LNCaP clone FGC (cell line): ENCODE data around the gene LSM5.
"Not testable (repeated sequence)": the region's sequence is repeated elsewhere in the genome, so short reads cannot be mapped to it uniquely, and the experiment has no call there.

ENCODE experiments used
- DNase-seq: peaks from one replicate; pipeline ENCODE4 v3.0.0-alpha.2; 2011; ENCODE audit warnings: low read depth
- H3K4me3 ChIP-seq: 2 replicates; pipeline ENCODE4 v1.5.1; 2011; ENCODE audit warnings: mild to moderate bottlenecking, low read depth, low read length, control low read depth
- TF ChIP-seq, protein P1 (sequence below): IDR thresholded peaks from 2 replicates; pipeline ENCODE4 v1.5.1; 2012; ENCODE audit warnings: mild to moderate bottlenecking; ENCODE audit not compliant: control insufficient read depth, insufficient read depth; ENCODE audit errors: extremely low read depth

LSM5 gene

DNA sequence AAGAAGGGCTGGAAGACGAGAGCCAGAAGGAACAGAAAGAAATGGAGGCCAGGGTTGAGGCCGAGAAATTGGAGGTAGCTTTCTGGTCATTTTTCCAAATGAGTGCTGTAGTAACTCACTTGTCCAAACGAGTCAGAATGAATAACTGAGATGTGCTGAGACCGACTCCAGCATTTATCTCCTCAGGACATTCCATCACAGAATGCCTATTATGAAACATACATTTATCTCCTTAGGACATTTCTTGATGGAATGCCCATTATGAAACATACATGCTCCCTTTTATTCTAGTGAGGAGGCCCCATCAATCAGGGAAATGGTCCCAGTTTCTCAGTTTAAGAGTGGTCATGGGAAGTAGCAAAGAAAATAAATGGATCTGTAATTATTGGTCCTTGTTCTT, 21.6 kb upstream of the LSM5 start:
- TF ChIP-seq, protein P1, sequence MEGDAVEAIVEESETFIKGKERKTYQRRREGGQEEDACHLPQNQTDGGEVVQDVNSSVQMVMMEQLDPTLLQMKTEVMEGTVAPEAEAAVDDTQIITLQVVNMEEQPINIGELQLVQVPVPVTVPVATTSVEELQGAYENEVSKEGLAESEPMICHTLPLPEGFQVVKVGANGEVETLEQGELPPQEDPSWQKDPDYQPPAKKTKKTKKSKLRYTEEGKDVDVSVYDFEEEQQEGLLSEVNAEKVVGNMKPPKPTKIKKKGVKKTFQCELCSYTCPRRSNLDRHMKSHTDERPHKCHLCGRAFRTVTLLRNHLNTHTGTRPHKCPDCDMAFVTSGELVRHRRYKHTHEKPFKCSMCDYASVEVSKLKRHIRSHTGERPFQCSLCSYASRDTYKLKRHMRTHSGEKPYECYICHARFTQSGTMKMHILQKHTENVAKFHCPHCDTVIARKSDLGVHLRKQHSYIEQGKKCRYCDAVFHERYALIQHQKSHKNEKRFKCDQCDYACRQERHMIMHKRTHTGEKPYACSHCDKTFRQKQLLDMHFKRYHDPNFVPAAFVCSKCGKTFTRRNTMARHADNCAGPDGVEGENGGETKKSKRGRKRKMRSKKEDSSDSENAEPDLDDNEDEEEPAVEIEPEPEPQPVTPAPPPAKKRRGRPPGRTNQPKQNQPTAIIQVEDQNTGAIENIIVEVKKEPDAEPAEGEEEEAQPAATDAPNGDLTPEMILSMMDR, result no peak
- no peak overlapping the region for H3K4me3 ChIP-seq
- no peak for DNase-seq

DNA sequence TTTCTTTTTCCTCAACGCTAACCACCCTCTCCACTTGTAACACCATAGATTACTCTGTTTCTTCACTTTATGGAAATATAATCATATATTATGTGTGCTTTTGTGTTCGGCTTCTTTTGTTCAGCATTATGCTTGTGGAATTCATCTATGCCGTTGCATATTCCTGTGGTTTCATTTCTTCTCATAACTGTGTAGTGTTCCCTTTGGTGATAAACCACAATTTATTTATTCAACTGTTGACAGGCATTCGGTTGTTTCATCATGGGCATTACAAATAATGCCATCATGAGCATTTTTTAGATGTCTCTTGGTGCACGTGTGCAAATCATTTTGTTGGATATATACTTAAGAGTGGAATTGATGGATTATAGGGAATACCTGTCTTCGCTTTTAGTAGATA, 17.2 kb upstream of the LSM5 start:
- TF ChIP-seq, protein P1, result no peak
- no peak for DNase-seq

DNA sequence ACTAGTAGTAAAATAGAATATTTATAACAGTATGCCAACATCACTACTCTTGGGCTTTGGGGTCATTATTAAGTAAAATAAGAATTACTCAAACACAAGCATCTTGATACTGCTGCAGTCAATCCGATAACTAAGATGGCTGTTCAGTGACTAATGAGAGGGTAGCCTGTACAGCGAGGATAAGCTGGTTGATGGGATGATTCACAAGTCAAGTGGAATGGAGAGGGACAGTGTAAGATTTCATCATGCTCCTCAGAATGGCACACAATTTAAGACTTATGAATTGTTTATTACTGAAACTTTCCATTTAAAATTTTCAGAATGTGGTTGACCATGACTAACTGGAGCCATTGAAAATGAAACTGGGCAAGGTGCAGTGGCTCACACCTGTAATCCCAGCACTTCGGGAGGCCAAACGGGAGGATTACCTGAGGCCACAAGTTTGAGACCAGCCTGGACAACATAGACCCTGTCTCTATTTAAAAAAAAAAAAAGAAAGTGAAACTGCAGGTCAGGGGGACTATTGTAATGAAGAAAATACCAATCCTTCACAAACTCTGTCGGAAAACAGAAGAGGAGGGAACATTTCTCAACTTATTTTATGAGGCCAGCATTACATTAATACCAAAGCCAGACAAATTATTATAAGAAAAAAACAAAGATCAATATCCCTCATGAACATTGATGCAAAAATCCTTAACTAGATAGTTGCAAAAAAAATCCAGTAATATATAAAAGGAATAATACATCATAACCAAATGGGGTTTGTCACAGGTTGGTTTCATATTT, 16.3 kb upstream of the LSM5 start:
- TF ChIP-seq, protein P1, result no peak
- no peak for DNase-seq
- no peak overlapping the region for H3K4me3 ChIP-seq

More for the DNA sequence above, 17.2 kb upstream of the LSM5 start:
- H3K4me3 ChIP-seq, result no peak overlapping the region

DNA sequence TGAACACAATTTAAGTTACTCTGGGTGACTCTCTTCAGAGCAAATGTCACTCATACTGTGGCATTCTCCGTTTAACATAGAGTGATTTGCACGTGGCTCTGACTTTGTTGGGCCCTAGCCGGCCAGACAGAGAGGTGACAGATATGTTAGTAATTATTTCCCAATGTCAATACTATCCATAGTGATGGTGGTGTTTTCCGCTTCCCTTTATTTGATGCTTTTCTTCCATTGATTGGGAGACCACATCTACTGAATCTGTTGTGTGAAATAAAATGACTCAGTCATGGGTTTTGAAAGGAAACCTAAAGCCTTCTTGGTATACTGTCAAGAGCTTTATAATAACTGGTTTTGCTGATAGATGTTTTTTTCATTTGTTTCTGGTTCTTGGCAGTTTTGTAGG, 12.5 kb upstream of the LSM5 start:
- no peak for DNase-seq
- H3K4me3 ChIP-seq, result no peak overlapping the region
- TF ChIP-seq, protein P1, result no peak

DNA sequence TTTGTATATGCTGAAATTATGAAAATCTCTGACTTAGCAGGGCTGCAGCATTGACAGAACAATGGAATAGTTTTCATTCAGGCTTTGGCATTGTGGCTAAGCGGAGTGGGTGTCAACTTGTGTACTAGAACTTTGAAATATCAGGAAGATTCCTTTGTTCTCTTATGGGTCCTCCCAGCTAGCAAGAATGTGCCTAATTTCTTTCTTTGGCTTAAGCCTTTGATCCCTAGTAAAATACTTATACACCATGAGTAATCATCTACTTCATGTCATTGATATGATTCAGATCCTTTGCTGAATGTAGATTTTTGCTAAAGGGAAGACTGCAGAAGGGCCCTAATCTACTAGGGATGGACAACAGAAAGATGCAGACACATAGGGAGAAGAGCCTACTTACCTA, 11.3 kb upstream of the LSM5 start:
- no peak overlapping the region for H3K4me3 ChIP-seq
- no peak for DNase-seq
- TF ChIP-seq, protein P1, result no peak

DNA sequence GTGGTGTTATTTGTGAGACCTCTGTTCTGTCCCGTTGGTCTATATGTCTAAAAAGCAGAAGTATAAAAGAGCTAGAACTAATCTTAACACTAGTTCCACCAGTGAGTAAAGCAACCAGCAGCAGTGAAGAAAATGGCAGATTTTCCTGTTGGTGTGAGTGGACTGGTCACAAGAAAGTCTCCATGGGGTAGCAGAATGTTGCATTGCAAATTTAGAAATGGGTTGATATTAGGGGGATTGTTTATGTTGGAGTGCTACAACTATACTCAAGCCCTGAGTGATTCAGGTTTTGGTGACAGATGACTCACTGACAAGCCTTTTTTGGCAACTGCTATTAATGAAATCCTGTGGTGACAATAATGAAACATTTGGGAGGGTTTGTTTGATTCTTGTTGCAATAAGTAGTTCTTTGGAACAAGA, 10.8 kb upstream of the LSM5 start:
- H3K4me3 ChIP-seq, result no peak overlapping the region
- TF ChIP-seq, protein P1, result no peak
- DNase-seq, result no peak

DNA sequence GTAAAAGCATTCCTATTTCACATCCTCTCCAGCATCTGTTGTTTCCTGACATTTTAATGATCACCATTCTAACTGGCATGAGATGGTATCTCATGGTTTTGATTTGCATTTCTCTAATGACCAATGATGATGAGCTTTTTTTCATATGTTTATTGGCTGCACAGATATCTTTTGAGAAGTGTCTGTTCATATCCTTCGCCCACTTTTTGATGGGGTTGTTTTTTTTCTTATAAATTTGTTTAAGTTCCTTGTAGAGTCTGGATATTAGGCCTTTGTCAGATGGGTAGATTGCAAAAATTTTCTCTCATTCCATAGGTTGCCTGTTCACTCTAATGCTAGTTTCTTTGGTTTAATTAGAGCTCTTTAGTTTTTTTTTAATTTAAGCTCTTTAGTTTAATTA, 10.0 kb upstream of the LSM5 start:
- DNase-seq, H3K4me3 ChIP-seq: not testable (repeated sequence)

DNA sequence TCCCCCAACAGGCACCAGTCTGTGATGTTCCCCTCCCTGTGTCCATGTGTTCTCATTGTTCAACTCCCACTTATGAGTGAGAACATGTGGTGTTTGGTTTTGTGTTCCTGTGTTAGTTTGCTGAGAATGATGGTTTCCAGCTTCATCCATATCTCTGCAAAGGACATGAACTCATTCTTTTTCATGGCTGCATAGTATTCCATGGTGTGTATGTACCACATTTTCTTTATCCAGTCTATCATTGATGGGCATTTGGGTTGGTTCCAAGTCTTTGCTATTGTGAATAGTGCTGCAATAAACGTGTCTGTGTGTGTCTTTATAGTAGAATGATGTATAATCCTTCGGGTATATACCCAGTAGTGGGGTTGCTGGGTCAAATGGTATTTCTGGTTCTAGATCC, 9.6 kb upstream of the LSM5 start:
- not testable (repeated sequence) for H3K4me3 ChIP-seq, DNase-seq
